ENCODE data around the gene BTNL2.

- no peak for TF ChIP-seq CTCF (IDR thresholded peaks at IDR 0.05; ENCODE audit: low read length)
- TF ChIP-seq EZH2phosphoT487 (IDR thresholded peaks at IDR 0.05; ENCODE audit: low read length) = no peak
Measured at GRCh38 chr6:32431142-32431541, 24.2 kb upstream of the BTNL2 start.
